Smooth muscle cell (in vitro differentiated cells): Measurements from ENCODE around the gene CBLB. TPM values are rescaled to one million over a fixed set of nuclear protein-coding genes. Genes with fewer than 3 reads are reported as not detected.
"Not testable (repeated sequence)": the region's sequence is repeated elsewhere in the genome, so short reads cannot be mapped to it uniquely, and the experiment has no call there.

Experiments used
- DNase-seq: peaks from one replicate; lab custom pipeline; 2025; ENCODE audit not compliant: unreplicated experiment; lab: John Stamatoyannopoulos, UW
- H2AFZ ChIP-seq: fragments of 200-600 bp; sonication (generic); 2 replicates; pipeline ENCODE4 v1.6.0; 2016; ENCODE audit warnings: antibody characterized with exemption, low read depth, mild to moderate bottlenecking
- H3F3A ChIP-seq: fragments of 200-600 bp; sonication (generic); 2 replicates; pipeline ENCODE4 v1.6.0; 2017; ENCODE audit warnings: antibody characterized with exemption, low read depth
- H3K27ac ChIP-seq: fragments of 200-600 bp; sonication (generic); 2 replicates; pipeline ENCODE4 v1.5.1; 2016; ENCODE audit warnings: low read depth, mild to moderate bottlenecking
- H3K27me3 ChIP-seq: fragments of 200-600 bp; sonication (generic); 2 replicates; pipeline ENCODE4 v1.6.1; 2016; ENCODE audit warnings: low read depth, mild to moderate bottlenecking
- H3K36me3 ChIP-seq: fragments of 200-600 bp; sonication (generic); 2 replicates; pipeline ENCODE4 v1.5.1; 2016; ENCODE audit warnings: low read depth
- H3K4me1 ChIP-seq: fragments of 200-600 bp; sonication (generic); 2 replicates; pipeline ENCODE4 v1.5.1; 2016; ENCODE audit warnings: low read depth
- H3K4me2 ChIP-seq: fragments of 200-600 bp; sonication (generic); 2 replicates; pipeline ENCODE4 v1.6.0; 2016; ENCODE audit warnings: mild to moderate bottlenecking
- H3K4me3 ChIP-seq: fragments of 200-600 bp; sonication (generic); 2 replicates; pipeline ENCODE4 v1.5.1; 2016; ENCODE audit warnings: mild to moderate bottlenecking
- H3K79me2 ChIP-seq: fragments of 200-600 bp; sonication (generic); 2 replicates; pipeline ENCODE4 v1.6.0; 2016; ENCODE audit warnings: low read depth, mild to moderate bottlenecking
- H3K9ac ChIP-seq: fragments of 200-600 bp; sonication (generic); 2 replicates; pipeline ENCODE4 v1.6.0; 2016; ENCODE audit warnings: low read depth
- H3K9me3 ChIP-seq: fragments of 200-600 bp; sonication (generic); replicated peaks from 2 replicates; pipeline ENCODE4 v1.5.1; 2016; ENCODE audit warnings: low read depth
- H4K20me1 ChIP-seq: fragments of 200-600 bp; sonication (generic); 2 replicates; pipeline ENCODE4 v1.6.0; 2016; ENCODE audit warnings: low read depth
- WGBS: methylation state at CpG from one replicate; pipeline ENCODE4 v1.1.7; 2016; ENCODE audit warnings: low lambda C conversion rate; 5-methylcytosine and 5-hydroxymethylcytosine counted together
- polyA plus RNA-seq: library from polyadenylated mRNA; unstranded; fragments of >200 nt; fragmentation: Nextera tagmentation; extraction: Ambion mirVana; gene quantifications from 2 replicates; pipeline ENCODE4 v1.2.1, GENCODE V29; 2016
- total RNA-seq: library from RNA; depleted of rRNA; stranded (reverse); fragments of >200 nt; gene quantifications from 2 replicates; pipeline ENCODE4 v1.2.3, GENCODE V29; 2014
- TF ChIP-seq, protein P1 (sequence below): fragments of 200-600 bp; sonication (generic); IDR thresholded peaks from 2 replicates; pipeline ENCODE4 v1.5.1; 2017; ENCODE audit warnings: borderline replicate concordance, mild to moderate bottlenecking, antibody characterized with exemption; ENCODE audit not compliant: insufficient read depth, poor library complexity, severe bottlenecking

Gene CBLB
- total and polyA plus RNA-seq, 2 experiments from 2014 or later, result 13.9 to 38.9 TPM

DNA sequence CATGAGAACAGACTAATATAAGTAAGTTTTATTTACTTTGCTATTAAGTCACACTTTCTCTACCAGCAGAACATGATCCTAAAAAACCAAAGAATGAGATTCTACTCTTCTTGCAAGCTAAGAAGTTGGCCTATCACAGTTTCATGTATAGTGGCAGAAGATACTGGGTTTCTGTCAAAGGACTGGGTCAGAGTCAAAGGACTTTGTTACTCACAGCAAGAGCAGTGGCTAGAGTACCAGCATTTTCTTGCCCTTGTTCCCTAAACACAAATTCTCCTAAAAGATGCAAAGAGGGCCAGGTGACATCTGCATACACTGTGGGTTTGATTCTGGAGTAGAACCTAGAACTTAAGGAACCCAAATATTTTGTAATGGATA lies 105.2 kb downstream of the CBLB start:
- Histone ChIP-seq H2AFZ (no peak overlapping the region), H3K4me2 (no peak overlapping the region), H3K36me3 (no peaks in the 10 kb centered on the region), H3K4me1 (peaks cover 9% of the 10 kb centered on the region), H3K27ac (no peak overlapping the region), H3K4me3 (no peak overlapping the region), H3K27me3 (no peaks in the 10 kb centered on the region), H3K79me2 (peaks cover 13% of the 10 kb centered on the region), H3K9me3 (peaks cover 3% of the 10 kb centered on the region), H3K9ac (no peak overlapping the region), H3F3A (no peaks in the 10 kb centered on the region), H4K20me1 (peaks cover 54% of the 10 kb centered on the region)
- DNase-seq, result no peak
- TF ChIP-seq, protein P1, sequence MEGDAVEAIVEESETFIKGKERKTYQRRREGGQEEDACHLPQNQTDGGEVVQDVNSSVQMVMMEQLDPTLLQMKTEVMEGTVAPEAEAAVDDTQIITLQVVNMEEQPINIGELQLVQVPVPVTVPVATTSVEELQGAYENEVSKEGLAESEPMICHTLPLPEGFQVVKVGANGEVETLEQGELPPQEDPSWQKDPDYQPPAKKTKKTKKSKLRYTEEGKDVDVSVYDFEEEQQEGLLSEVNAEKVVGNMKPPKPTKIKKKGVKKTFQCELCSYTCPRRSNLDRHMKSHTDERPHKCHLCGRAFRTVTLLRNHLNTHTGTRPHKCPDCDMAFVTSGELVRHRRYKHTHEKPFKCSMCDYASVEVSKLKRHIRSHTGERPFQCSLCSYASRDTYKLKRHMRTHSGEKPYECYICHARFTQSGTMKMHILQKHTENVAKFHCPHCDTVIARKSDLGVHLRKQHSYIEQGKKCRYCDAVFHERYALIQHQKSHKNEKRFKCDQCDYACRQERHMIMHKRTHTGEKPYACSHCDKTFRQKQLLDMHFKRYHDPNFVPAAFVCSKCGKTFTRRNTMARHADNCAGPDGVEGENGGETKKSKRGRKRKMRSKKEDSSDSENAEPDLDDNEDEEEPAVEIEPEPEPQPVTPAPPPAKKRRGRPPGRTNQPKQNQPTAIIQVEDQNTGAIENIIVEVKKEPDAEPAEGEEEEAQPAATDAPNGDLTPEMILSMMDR, result no peak

DNA sequence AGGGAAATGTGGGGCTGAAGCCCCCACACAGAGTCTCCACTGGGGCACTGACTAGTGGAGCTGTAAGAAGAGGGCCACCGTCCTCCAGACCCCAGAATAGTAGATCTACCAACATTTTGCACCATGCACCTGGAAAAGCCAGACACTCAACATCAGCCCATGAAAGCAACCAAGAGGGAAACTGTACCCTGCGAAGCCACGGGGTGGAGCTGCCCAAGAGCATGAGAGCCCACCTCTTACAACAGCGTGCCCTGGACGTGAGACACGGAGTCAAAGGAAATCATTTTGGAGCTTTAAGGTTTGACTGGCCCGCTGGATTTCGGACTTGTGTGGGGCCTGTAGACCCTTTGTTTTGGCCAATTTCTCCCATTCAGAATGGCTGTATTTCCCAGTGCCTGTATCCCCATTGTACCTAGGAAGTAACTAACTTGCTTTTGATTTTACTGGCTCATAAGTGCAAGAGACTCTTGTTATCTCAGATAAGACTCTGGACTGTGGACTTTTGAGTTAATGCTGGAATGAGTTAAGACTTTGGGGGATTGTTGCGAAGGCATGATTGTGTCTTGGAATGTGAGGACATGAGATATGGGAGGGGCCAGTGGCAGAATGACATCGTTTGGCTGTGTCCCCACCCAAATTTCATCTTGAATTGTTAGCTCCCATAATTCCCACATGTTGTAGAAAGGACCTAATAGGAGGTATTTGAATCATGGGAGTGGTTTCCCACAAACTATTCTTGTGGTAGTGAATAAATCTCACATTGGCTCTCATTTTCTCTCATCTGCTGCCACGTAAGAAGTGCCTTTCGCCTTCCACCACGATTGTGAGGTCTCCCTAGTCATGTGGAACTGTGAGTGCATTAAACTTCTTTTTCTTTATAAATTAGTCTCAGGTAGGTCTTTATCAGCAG lies 105.8 kb downstream of the CBLB start:
- WGBS, result 95% methylated on average over 13 of the region's 13 CpGs
- no peak for DNase-seq

DNA sequence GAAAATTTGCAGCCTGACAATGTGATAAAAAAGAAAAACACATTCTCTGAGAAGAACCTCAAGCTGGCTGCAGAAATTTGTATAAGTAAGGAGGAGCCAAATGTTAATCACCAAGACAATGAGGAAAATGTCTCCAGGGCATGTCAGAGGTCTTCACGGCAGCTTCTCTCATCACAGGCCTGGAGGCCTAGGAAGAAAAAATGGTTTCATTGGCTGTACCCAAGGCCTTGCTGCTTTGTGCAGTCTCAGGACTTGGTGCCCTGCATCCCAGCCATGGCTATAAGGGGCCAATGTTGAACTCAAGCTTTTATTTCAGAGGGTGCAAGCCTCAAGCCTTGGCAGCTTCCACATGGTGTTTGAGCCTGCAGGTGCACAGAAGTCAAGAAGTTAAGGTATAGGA lies 106.6 kb downstream of the CBLB start:
- 89% methylated on average over 1 of the region's 1 CpG for WGBS
- DNase-seq, result not testable (repeated sequence)

More for the DNA sequence above, 105.8 kb downstream of the CBLB start:
- Histone ChIP-seq H2AFZ (no peak overlapping the region), H3K4me3 (no peak overlapping the region), H3K9me3 (peaks cover 3% of the 10 kb centered on the region), H3K79me2 (peaks cover 11% of the 10 kb centered on the region), H3K4me1 (peaks cover 7% of the 10 kb centered on the region), H3K27ac (no peak overlapping the region), H4K20me1 (peaks cover 48% of the 10 kb centered on the region), H3K9ac (no peak overlapping the region), H3K4me2 (no peak overlapping the region), H3F3A (no peaks in the 10 kb centered on the region), H3K36me3 (no peaks in the 10 kb centered on the region), H3K27me3 (no peaks in the 10 kb centered on the region)
- TF ChIP-seq, protein P1, result no peak

DNA sequence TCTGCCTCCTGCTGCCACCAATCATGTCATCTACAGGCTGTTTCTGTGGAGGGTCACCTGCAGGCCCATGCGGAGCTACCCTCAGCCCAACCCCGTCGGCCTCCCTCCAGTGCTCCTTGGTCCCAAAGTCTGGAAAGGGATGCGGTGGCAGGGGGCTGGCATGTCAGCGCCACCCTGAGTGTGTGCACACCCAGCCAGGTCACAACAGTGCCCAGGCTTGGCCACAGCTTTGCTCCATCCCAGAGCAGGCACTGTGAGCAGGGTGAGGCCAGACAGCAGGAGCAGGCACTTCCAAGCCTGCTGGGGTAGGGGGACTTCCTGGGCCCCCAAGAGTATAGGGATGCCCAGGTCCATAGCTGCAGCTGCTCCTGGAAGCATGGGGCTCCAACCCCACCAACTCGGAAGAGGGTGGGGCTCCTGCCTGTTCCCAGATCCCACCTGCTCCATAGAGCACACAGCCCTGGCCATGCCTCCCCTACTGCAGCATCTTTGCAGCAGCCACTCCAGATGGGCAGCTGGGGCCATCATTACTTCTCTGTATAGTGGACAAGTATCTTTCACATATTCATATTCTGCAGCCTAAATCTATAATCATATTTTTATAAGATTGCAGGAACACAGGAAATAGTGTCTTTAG lies 109.3 kb downstream of the CBLB start:
- Histone ChIP-seq H4K20me1 (peaks cover 41% of the 10 kb centered on the region), H3F3A (no peaks in the 10 kb centered on the region), H3K36me3 (no peaks in the 10 kb centered on the region), H3K9ac (no peak overlapping the region), H3K27ac (no peak overlapping the region), H3K4me3 (no peak overlapping the region), H3K79me2 (peaks cover 10% of the 10 kb centered on the region), H2AFZ (no peak overlapping the region), H3K4me1 (no peaks in the 10 kb centered on the region), H3K27me3 (no peaks in the 10 kb centered on the region), H3K4me2 (no peak overlapping the region), H3K9me3 (peaks cover 3% of the 10 kb centered on the region)
- WGBS, result 99% methylated on average over 6 of the region's 6 CpGs
- TF ChIP-seq, protein P1, result no peak
- DNase-seq, result no peak

More for the DNA sequence above, 106.6 kb downstream of the CBLB start:
- H3K79me2 ChIP-seq, result peaks cover 11% of the 10 kb centered on the region
- H3K4me3 ChIP-seq, H2AFZ ChIP-seq, H3K4me2 ChIP-seq, H3K9me3 ChIP-seq, H3K9ac ChIP-seq, H3K36me3 ChIP-seq, H3K27me3 ChIP-seq, H3F3A ChIP-seq, H3K4me1 ChIP-seq, H3K27ac ChIP-seq: not testable (repeated sequence)
- peaks cover 41% of the 10 kb centered on the region for H4K20me1 ChIP-seq
